Lower leg skin (tissue), 4 donors: Measurements from ENCODE around the gene SERPINB13. TPM values are rescaled to one million over a fixed set of nuclear protein-coding genes. Genes with fewer than 3 reads are reported as not detected.

ENCODE experiments used
- DNase-seq, 2 donors: peaks; one replicate each; pipeline ENCODE4 v3.0.0-alpha.2; 2019; ENCODE audit warnings: low spot score in 2 of 2
- H3K4me3 ChIP-seq: fragments of 200-600 bp; sonication (generic); 2 replicates; pipeline ENCODE4 v1.5.1; 2017; ENCODE audit warnings: mild to moderate bottlenecking, low read depth; ENCODE audit not compliant: poor library complexity, severe bottlenecking
- CTCF ChIP-seq, 3 donors: fragments of 450-650 bp; IDR thresholded peaks; one replicate each; pipeline ENCODE4 v1.5.1; 2016; ENCODE audit warnings: antibody characterized with exemption in 3 of 3, mild to moderate bottlenecking in 3 of 3, moderate library complexity in 2 of 3
- POLR2A ChIP-seq, 2 donors: fragments of 450-650 bp; IDR thresholded peaks; one replicate each; pipeline ENCODE4 v1.6.1; 2016 to 2017; ENCODE audit warnings: antibody characterized with exemption in 2 of 2, mild to moderate bottlenecking in 1 of 2, moderate library complexity in 1 of 2
- WGBS, 2 donors: methylation state at CpG; one replicate each; pipeline ENCODE4 v1.1.5; 2018; 5-methylcytosine and 5-hydroxymethylcytosine counted together
- intact Hi-C: fragments of 100-400 bp; cut with DNase I; formaldehyde crosslinking; loops from one replicate; pipeline ENCODE4 v1.15.0; 2023; ENCODE audit warnings: low total_unique reads
- total RNA-seq, 4 donors: library from RNA; depleted of rRNA; stranded (reverse); fragments of >200 nt; gene quantifications; one replicate each; pipeline ENCODE4 v1.1.0, GENCODE V29; 2016

The SERPINB13 gene
- total RNA-seq, 4 donors from 2014 or later: 15.2 to 34.2 (median 16.9) TPM

GRCh38 chr18:63604791-63605567 lies 17.8 kb downstream of the SERPINB13 start:
- no peak overlapping the region for H3K4me3 ChIP-seq
- DNase-seq: no peak
- intact Hi-C loops: no loop called here
- TF ChIP-seq POLR2A (IDR thresholded peaks at IDR 0.05) (no peak), CTCF (IDR thresholded peaks at IDR 0.05) (no peak)
- 58 to 67% methylated on average over 4 of the region's 4 CpGs for WGBS, 2 donors

- no peak for DNase-seq
- no peak overlapping the region for H3K4me3 ChIP-seq
- intact Hi-C loops: no loop called here
- WGBS, 2 donors: 75 to 77% methylated on average over 3 of the region's 3 CpGs
- TF ChIP-seq CTCF (IDR thresholded peaks at IDR 0.05) (no peak), POLR2A (IDR thresholded peaks at IDR 0.05) (no peak)
These were observed 19.4 kb downstream of the SERPINB13 start for GRCh38 chr18:63606526-63606925.

GRCh38 chr18:63613420-63613819 lies 26.3 kb downstream of the SERPINB13 start:
- DNase-seq: no peak
- TF ChIP-seq CTCF (IDR thresholded peaks at IDR 0.05) (no peak), POLR2A (IDR thresholded peaks at IDR 0.05) (no peak)
- H3K4me3 ChIP-seq: no peak overlapping the region
- WGBS, 2 donors: 86 to 87% methylated on average over 4 of the region's 4 CpGs
- intact Hi-C loops: no loop called here

GRCh38 chr18:63617049-63617914 lies 30.1 kb downstream of the SERPINB13 start:
- intact Hi-C loops: no loop called here
- no peak for DNase-seq
- TF ChIP-seq CTCF (IDR thresholded peaks at IDR 0.05) (no peak), POLR2A (IDR thresholded peaks at IDR 0.05) (no peak)
- H3K4me3 ChIP-seq: no peak overlapping the region
- 36 to 39% methylated on average over 3 of the region's 3 CpGs for WGBS, 2 donors

DNA sequence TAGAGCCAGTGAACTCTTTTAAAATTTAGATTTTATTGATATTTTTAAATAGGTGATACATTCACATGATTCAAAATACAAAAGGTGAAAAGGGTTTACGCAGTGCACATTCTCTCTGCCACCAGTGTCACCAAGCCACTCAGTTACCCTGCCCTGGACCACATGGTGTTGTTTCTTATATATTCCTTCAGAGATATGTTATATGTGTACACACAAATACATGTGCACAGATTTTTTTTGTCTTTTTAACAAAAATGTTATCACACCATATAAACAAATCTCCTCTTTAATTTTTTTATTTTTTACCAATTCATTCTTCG lies 30.7 kb downstream of the SERPINB13 start:
- no peak for TF ChIP-seq POLR2A (IDR thresholded peaks at IDR 0.05)
- no peak for TF ChIP-seq CTCF (IDR thresholded peaks at IDR 0.05)
- intact Hi-C loops: no loop called here
- no peak overlapping the region for H3K4me3 ChIP-seq
- 94 to 98% methylated on average over 2 of the region's 2 CpGs for WGBS, 2 donors
- DNase-seq: no peak
